NCI-H2081 treated with DMSO at 0.1 percent for 48 hours (cell line): ENCODE results near the gene MSANTD1.

Source experiments
- DNase-seq: peaks from one replicate; lab custom pipeline; 2025; lab: John Stamatoyannopoulos, UW

Gene MSANTD1

DNA sequence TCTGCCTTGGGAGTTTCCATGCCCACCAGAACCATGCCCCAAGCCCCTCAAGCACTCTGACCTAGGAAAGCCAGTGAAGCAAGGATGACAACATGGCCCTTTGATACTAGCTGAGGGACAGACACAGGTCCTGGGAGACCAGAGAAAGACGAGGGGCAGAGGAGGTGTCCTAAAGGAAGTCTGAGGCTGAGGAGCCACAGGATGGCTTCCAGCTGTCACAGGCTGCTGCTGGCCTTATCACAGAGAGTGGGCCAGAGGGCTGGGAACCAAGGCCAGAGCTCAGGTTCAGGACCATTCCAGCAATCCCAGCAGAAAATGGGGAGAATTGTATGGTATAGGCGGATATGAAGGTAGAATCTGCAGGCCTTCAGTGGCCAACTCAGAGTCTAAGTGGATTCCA lies 31.7 kb upstream of the MSANTD1 start:
- DNase-seq = no peak

DNA sequence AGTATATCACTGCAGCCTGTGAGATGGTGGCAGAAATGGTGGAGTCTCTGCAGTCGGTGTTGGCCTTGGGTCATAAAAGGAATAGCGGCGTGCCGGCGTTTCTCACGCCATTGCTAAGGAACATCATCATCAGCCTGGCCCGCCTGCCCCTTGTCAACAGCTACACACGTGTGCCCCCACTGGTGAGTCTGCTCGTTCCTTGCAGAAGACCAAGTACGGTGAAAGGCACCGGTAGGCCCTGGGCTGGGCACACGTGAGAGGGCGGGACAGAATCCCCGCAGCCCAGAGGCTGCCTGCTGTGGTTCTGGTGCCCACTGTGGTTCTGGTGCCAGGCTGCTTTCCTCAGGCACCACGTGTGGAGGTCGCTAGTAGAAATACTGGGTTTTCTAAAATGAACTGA lies 31.2 kb upstream of the MSANTD1 start:
- no peak for DNase-seq

DNA sequence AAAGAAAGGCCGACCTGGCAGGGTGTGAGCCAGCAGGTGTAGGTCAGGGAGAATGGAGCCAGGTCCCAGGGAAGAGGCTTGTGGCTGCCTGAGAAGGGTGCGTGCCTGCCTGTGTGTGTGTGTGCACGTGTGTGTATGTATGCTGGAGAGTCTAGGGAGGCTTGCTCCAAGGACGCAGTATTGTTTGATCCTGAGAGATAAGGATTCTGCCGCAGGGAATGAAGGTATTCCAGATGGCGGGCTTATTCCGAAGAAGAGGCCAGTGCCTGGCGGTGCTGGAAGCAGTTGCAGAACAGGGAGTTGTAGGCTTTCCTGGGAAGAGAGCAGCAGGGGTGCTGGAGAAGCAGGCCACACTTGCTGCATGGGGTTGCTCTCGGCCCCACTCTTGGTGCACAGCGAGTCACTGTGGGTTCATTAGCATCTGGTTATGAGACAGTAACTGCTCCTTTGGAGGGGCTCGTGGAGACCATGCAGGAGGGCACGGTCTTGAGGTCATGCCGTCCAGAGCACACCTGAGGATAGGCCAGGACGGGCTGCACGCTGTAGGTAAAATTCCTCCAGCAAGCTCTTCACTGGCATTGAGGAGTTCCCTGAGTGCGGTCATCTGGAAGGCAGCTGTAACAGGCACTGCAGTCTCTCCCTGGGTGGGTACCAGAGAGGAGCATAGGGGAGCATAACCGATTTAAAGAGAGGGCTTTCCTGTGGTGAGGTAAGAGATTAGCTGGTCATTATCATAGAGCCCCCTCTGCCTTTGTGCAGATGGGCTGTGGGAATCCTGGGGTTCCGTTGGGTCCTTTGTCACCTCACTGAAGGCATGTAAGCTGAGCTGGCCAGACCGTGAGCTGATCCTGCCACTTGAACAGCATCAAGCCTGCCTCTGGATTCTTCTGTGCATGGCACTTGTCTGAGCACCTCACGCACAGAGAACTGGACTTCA lies 29.9 kb upstream of the MSANTD1 start:
- DNase-seq = no peak

DNA sequence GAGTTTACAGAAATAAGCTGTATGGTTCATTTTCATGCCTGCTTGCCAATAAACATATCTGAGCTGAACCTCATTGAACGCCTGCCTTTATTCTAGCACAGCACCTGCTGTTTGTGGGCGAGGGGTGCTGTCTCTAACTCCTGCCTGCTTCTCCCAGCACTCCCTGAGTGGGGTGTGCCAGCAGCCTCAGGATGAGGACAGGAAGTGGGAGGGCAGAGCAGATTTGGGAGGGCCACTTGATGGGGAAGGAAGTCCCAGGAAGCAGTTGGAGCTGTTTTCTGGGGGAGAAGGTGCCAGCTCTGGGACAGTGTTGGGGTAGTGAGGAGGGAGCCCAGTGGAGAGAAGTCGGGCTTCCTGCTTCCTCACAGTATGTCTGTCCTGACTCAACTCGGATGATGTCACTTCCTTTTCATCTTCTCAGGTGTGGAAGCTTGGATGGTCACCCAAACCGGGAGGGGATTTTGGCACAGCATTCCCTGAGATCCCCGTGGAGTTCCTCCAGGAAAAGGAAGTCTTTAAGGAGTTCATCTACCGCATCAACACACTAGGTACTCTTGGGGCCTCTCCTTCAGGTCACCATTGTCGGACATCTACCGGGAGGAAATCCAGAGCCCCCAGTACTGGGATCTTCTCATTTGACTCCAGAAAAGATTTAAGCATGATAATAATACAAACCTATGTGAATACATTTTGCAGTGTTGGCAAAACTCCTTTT lies 29.0 kb upstream of the MSANTD1 start:
- DNase-seq = no peak

DNA sequence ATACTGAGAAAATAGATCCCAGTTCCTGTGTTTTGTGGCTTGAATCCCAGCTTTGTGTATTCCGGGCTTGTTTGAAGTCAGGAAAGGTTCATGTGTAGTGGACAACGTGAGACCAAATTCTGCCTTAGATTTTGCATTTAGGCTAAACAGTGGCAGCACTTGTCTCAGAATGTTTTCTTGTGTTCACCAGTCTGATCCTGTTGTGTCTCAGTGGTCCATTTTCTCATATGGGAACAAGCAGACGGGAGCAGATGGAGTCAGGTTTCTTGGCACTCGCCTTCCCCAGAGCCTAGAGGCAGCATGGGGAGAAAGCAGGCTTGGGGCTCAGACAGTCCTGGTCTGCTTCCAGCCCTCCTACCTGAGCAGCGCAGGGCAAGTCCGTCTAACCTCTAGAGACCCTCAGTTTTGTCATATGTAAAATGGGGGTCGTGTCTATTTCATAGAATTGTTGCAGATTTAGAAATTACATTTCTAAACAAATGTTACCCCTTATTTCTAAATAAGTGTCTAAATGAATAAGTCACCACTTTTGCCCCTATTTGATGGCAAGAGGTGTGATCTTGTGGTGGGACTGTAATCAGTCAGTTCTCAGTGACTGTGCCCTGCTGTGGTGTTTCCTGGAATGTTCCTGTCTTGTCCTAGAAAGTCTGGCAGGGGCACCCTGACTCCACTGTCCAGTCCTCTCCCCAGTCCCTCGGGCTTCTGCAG lies 28.3 kb upstream of the MSANTD1 start:
- no peak for DNase-seq

DNA sequence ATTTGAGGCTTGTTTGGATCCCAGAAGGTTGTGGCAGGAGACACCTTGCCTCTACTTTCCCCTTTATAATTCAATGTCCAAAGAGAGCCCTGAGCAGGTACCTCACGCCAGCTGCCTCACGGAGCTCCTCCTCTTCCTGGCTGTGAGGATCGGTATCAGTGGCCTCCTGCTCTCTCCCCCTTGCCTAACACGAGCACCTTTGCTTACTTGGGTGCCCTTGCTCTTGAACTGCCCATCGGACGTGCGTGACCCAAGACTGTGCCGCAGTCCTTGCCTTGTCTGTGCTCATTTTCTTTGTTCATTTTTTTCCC lies 27.8 kb upstream of the MSANTD1 start:
- DNase-seq = no peak

DNA sequence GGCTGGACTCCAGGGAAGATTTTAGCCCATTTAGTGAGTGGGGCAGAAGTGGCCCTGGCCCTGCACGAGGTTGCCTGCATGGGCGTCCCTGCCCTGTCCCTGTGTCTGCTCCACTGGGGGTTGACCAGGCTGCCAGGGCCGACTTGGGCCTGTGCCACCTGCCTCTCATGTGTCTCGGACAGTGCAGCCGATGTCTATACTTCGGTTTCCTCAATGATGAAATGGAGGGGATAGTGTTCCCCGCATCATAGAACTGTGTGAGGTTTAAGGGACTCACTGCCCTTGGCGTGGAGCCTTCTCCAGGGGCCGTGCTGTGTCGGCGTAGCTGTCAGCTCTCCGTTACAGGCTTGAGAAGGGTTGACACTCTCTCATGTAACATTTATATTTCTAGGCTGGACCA lies 27.0 kb upstream of the MSANTD1 start:
- no peak for DNase-seq

DNA sequence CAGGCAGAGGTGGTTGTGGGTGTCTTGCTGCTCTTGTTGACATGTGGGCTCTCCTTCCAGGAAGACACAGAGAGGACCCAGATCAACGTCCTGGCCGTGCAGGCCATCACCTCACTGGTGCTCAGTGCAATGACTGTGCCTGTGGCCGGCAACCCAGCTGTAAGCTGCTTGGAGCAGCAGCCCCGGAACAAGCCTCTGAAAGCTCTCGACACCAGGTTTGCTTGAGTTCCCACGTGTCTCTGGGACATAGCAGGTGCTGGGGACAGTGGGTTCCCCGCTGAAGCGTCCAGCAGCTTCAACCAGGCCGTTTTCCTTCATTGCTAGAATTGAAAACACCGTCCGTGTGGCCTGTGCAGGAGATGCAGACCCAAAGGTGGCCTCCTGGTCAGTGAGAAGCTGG lies 25.6 kb upstream of the MSANTD1 start:
- no peak for DNase-seq

DNA sequence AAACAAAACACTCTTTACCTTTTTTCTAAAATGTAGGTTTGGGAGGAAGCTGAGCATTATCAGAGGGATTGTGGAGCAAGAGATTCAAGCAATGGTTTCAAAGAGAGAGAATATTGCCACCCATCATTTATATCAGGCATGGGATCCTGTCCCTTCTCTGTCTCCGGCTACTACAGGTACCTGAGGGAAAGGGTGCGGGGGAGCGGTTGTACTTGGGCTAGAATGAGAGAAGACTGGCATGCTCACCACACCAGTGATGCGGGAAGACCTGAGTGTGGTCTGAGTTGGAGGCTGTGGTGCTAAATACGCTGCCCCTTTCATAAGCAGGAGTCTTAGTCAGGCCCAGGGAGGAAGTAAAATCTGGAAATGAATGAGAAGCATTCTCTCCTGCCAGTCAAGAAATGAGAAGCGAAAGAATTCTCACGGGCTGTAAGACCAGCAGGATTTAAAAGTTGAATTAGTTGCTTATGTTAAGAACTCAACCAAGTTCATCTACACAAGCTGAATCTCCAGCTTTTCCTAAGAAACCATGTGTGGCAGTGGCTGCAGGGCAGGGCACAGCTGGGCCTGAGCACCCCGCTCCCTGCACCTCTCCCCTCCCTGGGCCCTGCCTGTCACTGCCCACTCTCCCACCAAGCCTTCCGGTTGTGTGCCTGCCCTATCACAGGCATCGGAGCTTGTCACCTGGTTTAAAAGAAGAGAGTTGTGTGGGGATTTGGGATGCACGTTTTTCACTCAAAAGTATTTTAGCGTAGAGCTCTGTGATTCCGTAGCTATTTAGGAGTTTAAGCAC lies 24.8 kb upstream of the MSANTD1 start:
- DNase-seq = no peak

DNA sequence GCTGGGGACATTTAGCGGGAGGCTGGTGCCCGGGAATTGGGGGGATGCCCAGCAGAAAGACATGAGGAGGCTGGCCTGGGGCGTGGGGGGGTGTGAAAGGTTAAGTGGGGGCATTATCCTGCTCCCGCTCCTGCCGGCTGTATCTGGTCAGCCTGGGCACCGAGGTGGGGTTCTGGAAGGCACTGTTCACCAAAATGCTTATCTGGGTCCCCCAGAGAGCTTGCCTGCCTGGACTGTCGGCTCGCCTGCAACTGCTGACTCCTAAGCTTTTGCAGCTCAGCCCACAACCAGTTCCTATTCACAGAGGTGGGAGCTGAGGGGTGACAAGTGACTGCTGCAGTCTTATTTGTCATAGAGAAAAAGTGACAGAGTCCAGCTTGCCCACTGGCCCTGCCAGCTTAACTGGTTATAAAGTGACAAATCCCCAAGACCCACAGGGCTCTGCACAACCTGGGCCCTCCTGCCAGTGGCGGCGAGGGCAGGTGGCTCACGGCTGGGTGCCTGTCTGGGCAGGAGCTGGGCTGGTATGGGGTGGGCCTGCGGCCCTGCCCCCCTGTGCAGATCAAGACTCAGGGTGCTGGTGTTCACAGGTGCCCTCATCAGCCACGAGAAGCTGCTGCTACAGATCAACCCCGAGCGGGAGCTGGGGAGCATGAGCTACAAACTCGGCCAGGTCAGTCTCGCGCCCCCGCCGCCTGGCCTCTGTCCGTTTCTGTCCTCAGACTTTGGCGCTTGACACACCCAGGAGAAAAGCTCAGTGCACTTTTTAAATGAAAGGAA lies 23.7 kb upstream of the MSANTD1 start:
- no peak for DNase-seq

DNA sequence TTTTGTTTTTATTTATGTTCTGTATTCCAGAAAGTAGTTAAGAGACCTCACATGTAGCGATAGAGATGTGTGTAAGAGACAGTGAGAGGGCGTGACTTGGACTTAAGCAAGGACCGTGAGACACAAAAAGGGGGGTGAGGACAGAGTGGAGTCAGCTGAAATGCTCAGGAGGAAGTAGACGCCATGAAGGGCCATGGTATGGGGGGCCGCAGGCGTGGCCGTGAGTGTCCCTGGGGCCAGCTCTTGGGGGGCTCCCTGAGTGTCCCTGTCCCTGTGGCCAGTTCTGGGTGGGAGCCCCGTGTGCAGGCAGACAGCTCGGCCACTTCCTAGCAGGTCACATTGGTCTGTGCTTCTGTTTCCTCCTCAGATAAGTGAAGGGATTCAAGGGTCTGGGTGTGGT lies 23.0 kb upstream of the MSANTD1 start:
- DNase-seq = no peak

DNA sequence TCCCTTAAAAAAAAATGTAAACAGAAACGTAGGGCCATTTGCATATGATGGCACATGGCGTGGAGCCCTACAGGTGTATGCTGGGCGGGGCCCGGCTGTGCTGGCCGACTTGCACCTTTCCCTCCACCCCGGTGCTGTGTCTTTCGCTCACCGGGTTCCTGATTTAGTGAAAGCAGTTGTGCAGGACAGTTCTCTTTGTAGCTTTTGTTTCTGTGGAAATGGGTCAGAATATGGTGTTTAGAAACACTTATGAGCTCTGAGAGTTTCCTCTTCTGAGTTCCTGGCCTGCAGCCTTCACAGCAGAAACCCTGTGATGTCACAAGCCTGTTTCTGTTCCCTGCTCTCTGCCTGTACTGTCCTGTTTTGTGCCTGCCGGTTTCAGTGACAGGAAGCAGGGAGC lies 22.5 kb upstream of the MSANTD1 start:
- DNase-seq = no peak

DNA sequence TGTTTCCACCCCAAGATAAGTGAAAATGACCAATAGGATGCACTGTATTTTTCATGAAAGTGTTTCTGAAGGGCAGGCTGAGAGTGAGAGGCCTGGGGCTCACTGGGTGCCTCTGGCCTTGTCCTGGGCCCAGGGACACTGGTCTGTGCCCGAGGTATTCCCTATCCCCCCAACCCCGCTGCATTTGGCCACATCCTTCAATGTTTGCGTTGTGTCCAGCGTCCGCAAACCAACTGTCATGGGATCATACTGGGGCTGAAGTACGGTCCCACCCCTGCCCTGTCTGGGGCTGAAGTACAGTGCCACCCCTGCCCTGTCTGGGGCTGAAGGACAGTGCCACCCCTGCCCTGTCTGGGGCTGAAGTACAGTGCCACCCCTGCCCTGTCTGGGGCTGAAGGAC lies 22.0 kb upstream of the MSANTD1 start:
- DNase-seq = no peak

DNA sequence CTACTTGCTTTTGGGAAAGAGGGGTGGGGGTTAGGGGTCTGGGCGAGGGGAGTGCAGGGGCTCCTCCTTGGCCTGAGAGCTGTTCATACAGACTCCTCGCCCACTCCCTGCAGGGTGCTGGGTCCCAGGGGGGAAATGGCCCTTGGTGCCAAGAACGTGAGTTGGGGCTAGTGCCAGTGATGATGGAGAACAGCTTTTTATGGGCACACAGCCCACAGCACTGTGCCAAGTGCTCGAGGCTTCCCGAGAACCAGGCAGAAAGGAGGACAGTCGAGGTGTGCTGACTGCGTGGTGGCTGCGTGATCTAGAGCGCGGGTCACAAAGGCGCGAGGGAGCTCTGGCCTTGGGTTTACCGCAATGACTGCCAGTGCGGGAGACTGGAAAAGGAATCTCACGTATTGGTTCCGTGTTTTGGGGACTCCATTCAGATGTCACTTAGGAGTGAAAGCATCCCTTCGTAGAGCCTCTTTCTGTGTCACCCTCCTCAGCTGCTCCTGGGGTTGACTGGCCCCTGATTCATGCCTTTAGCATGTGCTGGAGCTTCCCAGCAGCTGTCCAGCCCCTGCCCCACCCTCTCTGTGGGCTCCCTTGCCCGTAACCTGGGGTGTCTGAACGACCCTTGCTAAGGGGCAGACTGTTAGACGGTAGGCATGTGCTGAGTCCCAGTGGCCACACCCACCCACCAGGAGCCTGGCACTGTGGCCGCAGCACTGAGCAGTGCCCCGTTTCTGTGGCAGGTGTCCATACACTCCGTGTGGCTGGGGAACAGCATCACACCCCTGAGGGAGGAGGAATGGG lies 20.9 kb upstream of the MSANTD1 start:
- DNase-seq = no peak

DNA sequence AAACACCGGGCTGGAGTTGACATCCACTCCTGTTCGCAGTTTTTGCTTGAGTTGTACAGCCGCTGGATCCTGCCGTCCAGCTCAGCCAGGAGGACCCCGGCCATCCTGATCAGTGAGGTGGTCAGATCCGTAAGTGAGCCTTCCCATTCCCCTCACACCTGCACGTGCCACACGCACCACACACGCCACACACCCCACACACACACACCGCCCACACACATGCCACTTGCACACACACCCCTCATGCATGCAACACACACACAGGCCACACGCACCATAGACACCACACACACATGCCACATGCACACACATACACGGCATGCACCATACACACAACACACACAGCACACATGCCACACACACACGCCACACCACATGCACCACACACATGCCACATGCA lies 20.1 kb upstream of the MSANTD1 start:
- no peak for DNase-seq

DNA sequence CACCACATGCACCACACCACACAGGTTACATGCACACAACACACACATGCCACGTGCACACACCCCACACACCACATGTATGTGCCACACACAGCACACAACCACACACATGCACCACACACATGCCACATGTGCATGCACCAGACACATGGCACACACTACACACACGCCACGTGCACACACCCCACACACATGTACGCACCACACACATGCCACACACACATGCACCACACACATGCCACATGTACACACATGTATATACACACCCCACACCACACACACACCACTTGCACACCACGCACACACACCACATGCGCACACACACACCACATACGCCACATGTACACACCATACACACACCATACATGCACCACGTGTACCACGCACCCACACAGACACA lies 19.6 kb upstream of the MSANTD1 start:
- DNase-seq = no peak

DNA sequence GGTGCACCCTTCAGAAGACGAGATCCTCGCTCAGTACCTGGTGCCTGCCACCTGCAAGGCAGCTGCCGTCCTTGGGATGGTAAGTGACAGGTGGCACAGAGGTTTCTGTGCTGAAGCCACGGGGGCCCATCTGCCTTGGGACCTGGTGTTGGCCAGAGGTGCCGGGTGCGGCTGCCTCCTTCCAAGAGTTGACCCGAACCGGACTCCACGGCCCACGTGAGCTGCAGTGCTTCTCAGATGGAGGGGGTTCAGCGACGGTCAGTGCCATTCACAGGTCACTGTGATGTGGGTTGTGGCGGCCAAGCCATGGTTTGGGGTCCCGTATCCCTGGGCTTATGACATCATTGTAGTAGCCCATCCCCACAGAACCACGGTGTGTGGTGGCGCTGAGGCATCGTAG lies 19.0 kb upstream of the MSANTD1 start:
- no peak for DNase-seq

DNA sequence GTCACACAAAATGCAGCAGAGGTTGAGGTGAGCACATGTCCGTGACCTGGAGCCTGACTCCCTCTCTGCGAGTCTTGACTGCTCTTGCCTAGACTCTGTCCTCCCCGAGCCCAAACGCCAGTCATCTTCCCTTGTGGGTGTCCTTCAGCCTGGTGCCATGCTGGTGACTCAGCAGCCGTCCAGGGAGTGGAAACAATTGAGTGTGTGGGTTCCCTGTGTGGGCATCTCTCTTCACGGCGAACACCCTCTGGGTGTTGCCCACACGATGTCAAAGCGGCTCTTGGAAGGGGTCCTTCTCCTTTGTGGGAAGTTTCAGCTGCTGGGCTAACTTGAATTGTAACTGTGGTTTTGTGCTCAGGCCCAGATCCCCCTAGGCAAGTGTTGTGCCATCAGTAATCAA lies 17.5 kb upstream of the MSANTD1 start:
- DNase-seq = no peak

DNA sequence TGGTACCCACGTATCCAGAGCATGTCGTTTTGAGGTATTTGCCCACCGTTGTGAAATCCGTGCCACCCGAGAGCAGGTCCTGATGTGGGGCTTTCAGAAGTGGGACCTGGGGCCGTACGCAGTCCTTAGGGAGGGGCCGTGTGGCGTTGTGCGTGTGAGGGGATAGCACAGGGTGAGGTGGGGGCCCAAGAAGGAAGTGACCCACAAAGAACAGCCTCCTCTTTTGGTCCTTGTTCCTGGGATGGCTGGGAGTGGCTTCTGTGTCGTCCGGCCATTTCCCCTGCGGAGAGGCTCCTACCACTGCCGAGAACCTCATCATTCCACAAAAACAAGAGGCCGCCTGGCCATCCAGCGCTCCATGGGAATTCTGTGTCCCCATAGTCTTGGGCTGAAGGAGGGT lies 17.0 kb upstream of the MSANTD1 start:
- no peak for DNase-seq

DNA sequence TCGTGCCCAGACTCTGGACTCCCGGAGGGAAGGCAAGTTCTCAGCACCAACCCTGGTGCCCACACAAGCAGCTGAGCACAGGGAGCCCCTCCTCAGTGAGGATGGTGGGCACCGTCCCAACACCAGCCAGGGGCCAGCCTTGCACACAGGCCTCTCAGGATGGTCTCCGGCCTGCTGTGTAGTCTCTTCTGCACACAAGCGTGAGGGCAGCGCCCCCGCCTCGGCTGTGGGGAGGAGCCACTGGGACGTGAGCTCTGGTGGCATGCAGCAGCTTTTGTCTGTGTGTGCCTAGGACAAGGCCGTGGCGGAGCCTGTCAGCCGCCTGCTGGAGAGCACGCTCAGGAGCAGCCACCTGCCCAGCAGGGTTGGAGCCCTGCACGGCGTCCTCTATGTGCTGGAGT lies 16.1 kb upstream of the MSANTD1 start:
- no peak for DNase-seq
